Endothelial cell of umbilical vein (primary cell): Measurements from ENCODE around the gene NAV2. TPM values are rescaled to one million over a fixed set of nuclear protein-coding genes. Genes with fewer than 3 reads are reported as not detected.

Experiments
- BruUV-seq: library from RNA; stranded (reverse); fragments of 400-500 nt; replicated peaks from 2 replicates; lab custom pipeline; 2021; lab: Mats Ljungman, UMichigan
- CTCF ChIA-PET: fragments of 300-600, 350-600 bp; sonication (Branson Sonifier 250); formaldehyde crosslinking; loops from one replicate; lab custom pipeline; 2021; ENCODE audit warnings: antibody characterized with exemption, inconsistent platforms; lab: Charles Lee
- POLR2A ChIA-PET: fragments of 300-600, 350-600 bp; sonication (Branson Sonifier 250); formaldehyde crosslinking; loops from one replicate; lab custom pipeline; 2021; ENCODE audit warnings: antibody characterized with exemption, inconsistent platforms; lab: Charles Lee
- DNase-seq: peaks from one replicate; pipeline ENCODE4 v3.0.0-alpha.2; 2011; ENCODE audit warnings: low read depth, low spot score
- FAIRE-seq: peaks from 2 replicates; lab custom pipeline; 2011; peaks lifted over from hg19 to GRCh38; lab: Jason Lieb, UNC
- H2AFZ ChIP-seq: 2 replicates; pipeline ENCODE4 v1.6.0; 2012; ENCODE audit warnings: low read depth, low read length, control low read depth, inconsistent platforms
- H3K27ac ChIP-seq: 2 replicates; pipeline ENCODE4 v1.5.1; 2011; ENCODE audit warnings: low read depth, mild to moderate bottlenecking, control low read depth, low read length, moderate library complexity; ENCODE audit not compliant: insufficient read depth
- H3K27me3 ChIP-seq, 2 experiments: 2 replicates each; pipeline versions ENCODE4 v1.6.0 to v1.6.1; 2011; ENCODE audit warnings: low read length in 2 of 2, mixed read lengths in 1 of 2; ENCODE audit not compliant: control insufficient read depth in 2 of 2, insufficient read depth in 2 of 2
- H3K36me3 ChIP-seq, 2 experiments: 2 replicates in 1 of 2; 3 replicates in 1 of 2; pipeline ENCODE4 v1.5.1; 2011; ENCODE audit warnings: low read length in 2 of 2, mild to moderate bottlenecking in 1 of 2, moderate library complexity in 1 of 2; ENCODE audit not compliant: control insufficient read depth in 2 of 2, insufficient read depth in 2 of 2; ENCODE audit errors: extremely low read depth in 1 of 2
- H3K4me1 ChIP-seq: 3 replicates; pipeline ENCODE4 v1.5.1; 2011; ENCODE audit warnings: mild to moderate bottlenecking, low read length; ENCODE audit not compliant: control insufficient read depth, insufficient read depth; ENCODE audit errors: extremely low read depth
- H3K4me2 ChIP-seq: 2 replicates; pipeline ENCODE4 v1.6.1; 2011; ENCODE audit warnings: low read length, control low read depth, mixed read lengths; ENCODE audit not compliant: insufficient read depth
- H3K4me3 ChIP-seq, 3 experiments: fragments of 200-600 bp in 1 of 3; sonication (generic), shearing (Covaris generic) in 1 of 3; replicated peaks in 1 of 3; 2 replicates each; pipeline ENCODE4 v1.5.1; 2011 to 2016; ENCODE audit warnings: control low read depth in 3 of 3, low read length in 3 of 3, mild to moderate bottlenecking in 2 of 3, inconsistent platforms in 1 of 3, low read depth in 1 of 3, moderate library complexity in 1 of 3; ENCODE audit not compliant: insufficient read depth in 1 of 3
- H3K79me2 ChIP-seq: 2 replicates; pipeline ENCODE4 v1.6.0; 2012; ENCODE audit warnings: low read length, inconsistent platforms; ENCODE audit not compliant: control insufficient read depth, insufficient read depth
- H3K9ac ChIP-seq: replicated peaks from 2 replicates; pipeline ENCODE3; 2011; ENCODE audit warnings: low read length, control low read depth; ENCODE audit not compliant: insufficient read depth; ENCODE audit errors: extremely low read depth
- H3K9me1 ChIP-seq: replicated peaks from 3 replicates; pipeline ENCODE4 v1.6.0; 2011; ENCODE audit warnings: mild to moderate bottlenecking, low read length; ENCODE audit not compliant: control insufficient read depth, insufficient read depth; ENCODE audit errors: extremely low read depth
- H3K9me3 ChIP-seq: replicated peaks from 2 replicates; pipeline ENCODE4 v1.5.1; 2012; ENCODE audit warnings: low read length, inconsistent platforms; ENCODE audit not compliant: control insufficient read depth, insufficient read depth
- H4K20me1 ChIP-seq: replicated peaks from 2 replicates; pipeline ENCODE3; 2011; ENCODE audit warnings: mild to moderate bottlenecking, low read length; ENCODE audit not compliant: control insufficient read depth, insufficient read depth; ENCODE audit errors: extremely low read depth
- CTCF ChIP-seq, 2 donors: IDR thresholded peaks; 1 replicate in 1 of 2; 2 replicates in 1 of 2; pipeline ENCODE4 v1.5.1; 2011; ENCODE audit warnings: low read length in 2 of 2, mild to moderate bottlenecking in 2 of 2, moderate library complexity in 2 of 2, control low read depth in 1 of 2, inconsistent platforms in 1 of 2, low read depth in 1 of 2; ENCODE audit not compliant: insufficient read depth in 1 of 2; ENCODE audit errors: extremely low read depth in 1 of 2
- EZH2 ChIP-seq: IDR thresholded peaks from 2 replicates; pipeline ENCODE4 v1.6.1; 2012; ENCODE audit warnings: borderline replicate concordance, low read depth, mild to moderate bottlenecking, moderate library complexity, low read length, inconsistent platforms; ENCODE audit not compliant: severe bottlenecking
- FOS ChIP-seq: IDR thresholded peaks from 2 replicates; pipeline ENCODE4 v1.6.1; 2011; ENCODE audit warnings: mild to moderate bottlenecking, low read length, moderate library complexity, borderline replicate concordance; ENCODE audit not compliant: insufficient read depth
- GATA2 ChIP-seq: IDR thresholded peaks from 2 replicates; pipeline ENCODE4 v1.7.0; 2011; ENCODE audit warnings: low read depth, mild to moderate bottlenecking, moderate library complexity, mixed read lengths, low read length; ENCODE audit not compliant: insufficient read length, insufficient read depth
- JUN ChIP-seq: IDR thresholded peaks from 2 replicates; pipeline ENCODE4 v1.6.1; 2011; ENCODE audit warnings: borderline replicate concordance, low read depth; ENCODE audit not compliant: insufficient read length, insufficient read depth
- MYC ChIP-seq: IDR thresholded peaks from one replicate; pipeline ENCODE4 v1.6.1; 2011; ENCODE audit warnings: mild to moderate bottlenecking, low read depth, low read length
- POLR2A ChIP-seq: IDR thresholded peaks from 2 replicates; pipeline ENCODE4 v1.6.1; 2012; ENCODE audit warnings: low read depth, mild to moderate bottlenecking, control low read depth, low read length
- POLR2AphosphoS5 ChIP-seq: IDR thresholded peaks from 2 replicates; pipeline ENCODE4 v1.6.1; 2012; ENCODE audit warnings: low read depth, mild to moderate bottlenecking, control low read depth, low read length, moderate library complexity; ENCODE audit not compliant: insufficient read depth
- dilution Hi-C: fragments of 300-500 bp; cut with MboI; formaldehyde crosslinking; loops from one replicate; pipeline ENCODE4 v1.15.0; 2019; ENCODE audit warnings: low sequenced_read_pairs; ENCODE audit not compliant: extremely low pct_ligation_motif_present
- intact Hi-C: fragments of 100-400 bp; cut with micrococcal nuclease; formaldehyde crosslinking; loops from one replicate; pipeline ENCODE4 v1.10.0; 2022
- polyA plus RNA-seq, 4 experiments: library from polyadenylated mRNA; depleted of rRNA in 3 of 4; stranded (reverse) in 3 of 4; unstranded in 1 of 4; fragments of >200 nt; gene quantifications; 2 replicates each; pipeline versions ENCODE4 v1.2.1 to v1.2.3, GENCODE V29; 2011 to 2012; ENCODE audit warnings: missing spikeins in 1 of 4
- total RNA-seq: library from RNA; stranded (reverse); gene quantifications from 2 replicates; pipeline ENCODE4 v1.2.3, GENCODE V29; 2021
- TF ChIP-seq, protein P1 (sequence below): IDR thresholded peaks from 2 replicates; pipeline ENCODE4 v1.6.1; 2011; ENCODE audit not compliant: insufficient read depth, insufficient read length

NAV2 gene
- total and polyA plus RNA-seq, 2 donors (not counting 3 experiments of a cell fraction or from before 2014, with no cell fraction given): 10.9 to 68.0 TPM

GRCh38 chr11:19718051-19718450, 5.4 kb downstream of the NAV2 start:
- Histone ChIP-seq H3K27me3 (no peaks in the 10 kb centered on the region), H3K9me1 (no peaks in the 10 kb centered on the region), H3K27ac (no peak overlapping the region), H2AFZ (no peak overlapping the region), H3K9ac (no peak overlapping the region), H4K20me1 (no peaks in the 10 kb centered on the region), H3K4me1 (peaks cover 44% of the 10 kb centered on the region), H3K36me3 (no peaks in the 10 kb centered on the region), H3K4me2 (no peak overlapping the region), H3K79me2 (peaks cover 95% of the 10 kb centered on the region), H3K4me3 (no peak overlapping the region), H3K9me3 (no peaks in the 10 kb centered on the region)
- no peak for FAIRE-seq
- CTCF ChIA-PET: interaction anchor here (0.7 to 4.8 kb wide), 9 partner anchors 9 to 185 kb away, joined by 3 to 30 read pairs (median 4); no protein-coding TSS in a partner anchor
- no peak for DNase-seq
- TF ChIP-seq POLR2A (no peak), CTCF (IDR thresholded peaks at IDR 0.05; ENCODE audit: extremely low read depth in 1 of 2, insufficient read depth in 1 of 2, low read depth in 1 of 2, low read length in 2 of 2) (no peak), EZH2 (no peak)
- dilution Hi-C loops (no loop called here), intact Hi-C loops (loop anchor here (10.0 kb wide), 1 partner anchor 1323 kb away; the partner anchor contains the start of gene LDHA)
- POLR2A ChIA-PET: no interaction called here
- no TSS peak for BruUV-seq

GRCh38 chr11:19718951-19719350, 6.3 kb downstream of the NAV2 start:
- no peaks in the 10 kb centered on the region for H3K27me3 ChIP-seq
- H3K9ac ChIP-seq: no peak overlapping the region
- H3K9me3 ChIP-seq: no peaks in the 10 kb centered on the region
- H2AFZ ChIP-seq: no peak overlapping the region
- intact Hi-C loops (loop anchor here (10.0 kb wide), 1 partner anchor 1324 kb away; the partner anchor contains the start of gene LDHA), dilution Hi-C loops (no loop called here)
- no peak for TF ChIP-seq CTCF (IDR thresholded peaks at IDR 0.05; ENCODE audit: extremely low read depth in 1 of 2, insufficient read depth in 1 of 2, low read depth in 1 of 2, low read length in 2 of 2)
- no peak for TF ChIP-seq FOS
- no peak for TF ChIP-seq POLR2A
- TF ChIP-seq GATA2: no peak
- no peak for TF ChIP-seq MYC
- TF ChIP-seq EZH2: no peak
- TF ChIP-seq JUN: no peak
- no peak for TF ChIP-seq POLR2AphosphoS5
- TF ChIP-seq, protein P1, sequence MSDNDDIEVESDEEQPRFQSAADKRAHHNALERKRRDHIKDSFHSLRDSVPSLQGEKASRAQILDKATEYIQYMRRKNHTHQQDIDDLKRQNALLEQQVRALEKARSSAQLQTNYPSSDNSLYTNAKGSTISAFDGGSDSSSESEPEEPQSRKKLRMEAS: no peak
- peaks cover 94% of the 10 kb centered on the region for H3K79me2 ChIP-seq
- DNase-seq: no peak
- no peaks in the 10 kb centered on the region for H4K20me1 ChIP-seq
- no peak overlapping the region for H3K4me2 ChIP-seq
- H3K4me3 ChIP-seq: no peak overlapping the region
- CTCF ChIA-PET: interaction anchor here (1.0 to 4.8 kb wide), 4 partner anchors 23 to 184 kb away, joined by 3 to 30 read pairs (median 4); no protein-coding TSS in a partner anchor
- no peak for FAIRE-seq
- H3K9me1 ChIP-seq: no peaks in the 10 kb centered on the region
- POLR2A ChIA-PET: no interaction called here
- no TSS peak for BruUV-seq
- peaks cover 48% of the 10 kb centered on the region for H3K4me1 ChIP-seq
- H3K27ac ChIP-seq: no peak overlapping the region
- H3K36me3 ChIP-seq: no peaks in the 10 kb centered on the region
